Heart right ventricle (tissue), 16 donors: ENCODE results near the gene RAI1. TPM values are rescaled to one million over a fixed set of nuclear protein-coding genes. Genes with fewer than 3 reads are reported as not detected.

ENCODE experiments used
- ATAC-seq, 8 donors: fragments of 200-7000 bp; cut with Tn5 transposase; one replicate each; pipeline ENCODE4 v1.9.1; 2020; ENCODE audit warnings: mild to moderate bottlenecking in 8 of 8, moderate library complexity in 8 of 8, moderate number of reproducible peaks in 1 of 8
- DNase-seq, 2 donors: peaks; one replicate each; pipeline ENCODE4 v3.0.0-alpha.2; 2020
- H3K27ac ChIP-seq, 10 donors: fragments of 200-600 bp; sonication (generic) in 2 of 10; one replicate each; pipeline versions ENCODE4 v1.5.0 to v1.8.0; 2020 to 2022; ENCODE audit warnings: mild to moderate bottlenecking in 3 of 10
- H3K27me3 ChIP-seq, 7 donors: fragments of 200-600 bp; one replicate each; pipeline ENCODE4 v1.8.0; 2021 to 2022; ENCODE audit warnings: mild to moderate bottlenecking in 2 of 7
- H3K36me3 ChIP-seq, 9 donors: fragments of 200-600 bp; sonication (generic) in 1 of 9; one replicate each; pipeline versions ENCODE4 v1.5.0 to v1.8.0; 2020 to 2022; ENCODE audit warnings: mild to moderate bottlenecking in 2 of 9
- H3K4me1 ChIP-seq, 9 donors: fragments of 200-600 bp; sonication (generic) in 1 of 9; one replicate each; pipeline versions ENCODE4 v1.5.0 to v1.8.0; 2020 to 2022; ENCODE audit warnings: mild to moderate bottlenecking in 4 of 9
- H3K4me3 ChIP-seq, 10 donors: fragments of 200-600 bp; sonication (generic) in 2 of 10; one replicate each; pipeline versions ENCODE4 v1.5.0 to v1.8.0; 2020 to 2022; ENCODE audit warnings: mild to moderate bottlenecking in 7 of 10, moderate library complexity in 2 of 10
- H3K9me3 ChIP-seq, 11 donors: fragments of 200-600 bp in 10 of 11; sonication (generic) in 2 of 11; one replicate each; pipeline versions ENCODE4 v1.5.0 to v1.8.0; 2013 to 2022; ENCODE audit warnings: mild to moderate bottlenecking in 2 of 11, control low read depth in 1 of 11, moderate library complexity in 1 of 11
- CTCF ChIP-seq, 9 donors: fragments of 200-600 bp; sonication (generic) in 2 of 9; IDR thresholded peaks; one replicate each; pipeline versions ENCODE4 v1.5.0 to v1.8.0; 2021 to 2022; ENCODE audit warnings: antibody characterized with exemption in 9 of 9, mild to moderate bottlenecking in 5 of 9, moderate library complexity in 1 of 9
- WGBS, 2 donors: extraction: QIAGEN DNeasy Blood & Tissue Kit; methylation state at CpG; one replicate each; pipeline ENCODE4 v1.1.7; 2013; ENCODE audit warnings: inconsistent platforms in 1 of 2; 5-methylcytosine and 5-hydroxymethylcytosine counted together
- intact Hi-C, 10 donors: fragments of 100-400 bp; cut with DNase I; formaldehyde crosslinking; loops; one replicate each; pipeline versions ENCODE4 v1.11.1 to v1.14.2; 2022
- polyA plus RNA-seq, 2 donors: library from polyadenylated mRNA; stranded (reverse); fragments of 200-250 nt; gene quantifications; one replicate each; pipeline ENCODE4 v1.2.3, GENCODE V29; 2013
- total RNA-seq, 10 donors: library from RNA; stranded (reverse); fragmentation: NEBNext Ultra II Directional in 3 of 10; extraction: Animal tissue kit (Norgen Biotek cat#: 25700) in 3 of 10; gene quantifications; one replicate each; pipeline versions ENCODE4 v1.2.1 to v1.2.4, GENCODE V29; 2021 to 2023
- donor health status: Arrhythmogenic right ventricular cardiomyopathy.
- donor health status: ischemic (EF 13 %, LVEDD 7.1; RV severe dilation, severe dysfunction).
- donor health status: healthy with polysubstance abuse.
- donor health status: DM: no; HTN: yes; CAD: no.
- donor health status: DM: no; HTN: no; CAD: no.
- donor health status: ischemic (EF 25% LVEDD 6.9; RV normal size, moderate dysfunction).
- donor health status: ischemic (EF 25% LVEDD 5.7; RV mildly dilated, moderate dysfunction).
- donor health status: healthy.
- donor health status: DM: yes; HTN: yes; CAD: no.
- donor health status: Ischemic cardiomyopathy.
- donor health status: ischemic (EF 35%, LVEDD 5.7; RV mildly dilated, moderate dysfunction).
- donor health status: nonischemic (EF 11% LVEDD 7.7; RV severe dilation, severe dysfunction).
- donor health status: DM: yes; HTN: yes; CAD: no.
- donor health status: PGD.
- donor health status: ischemic (EF 29% LVEDD 5.4; RV normal size, mild dysfunction).
- donor health status: nonischemic (EF 23%, LVEDD 6.1; RV moderate dilation, normal function).

The RAI1 gene
- total and polyA plus RNA-seq, 12 donors = 13.8 to 32.0 (median 19.8) TPM

- ATAC-seq (no peak), DNase-seq (no peak)
- Histone ChIP-seq H3K27me3 (no peaks in the 10 kb centered on the region), H3K4me1 (peaks cover 14 to 91% (median 47%) of the 10 kb centered on the region in 9 donors), H3K4me3 (no peak overlapping the region), H3K36me3 (peaks cover 0 to 79% (median 9%) of the 10 kb centered on the region in 9 donors), H3K9me3 (no peaks in the 10 kb centered on the region), H3K27ac (peak overlapping the region in 5 of 10 donors; percentile 67 to 89 (median 79))
- WGBS, 2 donors = 78 to 91% methylated on average over 16 of the region's 16 CpGs
- intact Hi-C loops = loop anchor here (2.0 to 10.0 kb wide), 7 partner anchors 43 to 221 kb away; partner anchors contain the start of genes ATPAF2 (in 5 of the 10), GID4 (in 5 of the 10) and RAI1 (in 2 of the 10)
- no peak for TF ChIP-seq CTCF (IDR thresholded peaks at IDR 0.05)
These were observed 132.5 kb downstream of the RAI1 start for GRCh38 chr17:17813725-17814095.

- no peak for TF ChIP-seq CTCF (IDR thresholded peaks at IDR 0.05)
- Histone ChIP-seq H3K27me3 (no peaks in the 10 kb centered on the region), H3K27ac (peak overlapping the region; percentile 22 to 89 (median 73)), H3K36me3 (peaks cover 0 to 86% (median 16%) of the 10 kb centered on the region in 9 donors), H3K9me3 (no peaks in the 10 kb centered on the region), H3K4me1 (peaks cover 14 to 93% (median 49%) of the 10 kb centered on the region in 9 donors), H3K4me3 (peak overlapping the region in 1 of 10 donors; percentile 9)
- ATAC-seq (peak in 1 of 8 donors; percentile 4), DNase-seq (no peak)
- intact Hi-C loops = loop anchor here (2.0 to 10.0 kb wide), 7 partner anchors 42 to 220 kb away; partner anchors contain the start of genes ATPAF2 (in 5 of the 10), GID4 (in 5 of the 10) and RAI1 (in 2 of the 10)
- 65 to 71% methylated on average over 20 of the region's 20 CpGs for WGBS, 2 donors
These were observed 133.2 kb downstream of the RAI1 start for GRCh38 chr17:17814162-17815061.

- ATAC-seq (peak; percentile 17 to 77 (median 71)), DNase-seq (peak; percentile 53 to 70)
- peak overlapping the region; percentile 22 to 89 (median 74) for H3K27ac ChIP-seq
- intact Hi-C loops = loop anchor here in 6 of 10 donors (2.0 to 10.0 kb wide), 4 partner anchors 42 to 220 kb away; partner anchors contain the start of genes ATPAF2 (in 5 of the 6) and GID4 (in 5 of the 6)
- H3K27me3 ChIP-seq = no peaks in the 10 kb centered on the region
- no peak for TF ChIP-seq CTCF (IDR thresholded peaks at IDR 0.05)
- H3K9me3 ChIP-seq = no peaks in the 10 kb centered on the region
- peaks cover 14 to 93% (median 55%) of the 10 kb centered on the region in 9 donors for H3K4me1 ChIP-seq
- H3K36me3 ChIP-seq = peaks cover 0 to 92% (median 17%) of the 10 kb centered on the region in 9 donors
- WGBS, 2 donors = 51 to 58% methylated on average over 8 of the region's 8 CpGs
- H3K4me3 ChIP-seq = peak overlapping the region in 1 of 10 donors; percentile 9
These were observed 133.8 kb downstream of the RAI1 start for GRCh38 chr17:17815062-17815406.

GRCh38 chr17:17815436-17816200 is 134.4 kb downstream of the RAI1 start:
- Histone ChIP-seq H3K36me3 (peaks cover 0 to 91% (median 17%) of the 10 kb centered on the region in 9 donors), H3K27me3 (no peaks in the 10 kb centered on the region), H3K4me1 (peaks cover 14 to 90% (median 57%) of the 10 kb centered on the region in 9 donors), H3K9me3 (no peaks in the 10 kb centered on the region), H3K4me3 (no peak overlapping the region), H3K27ac (peak overlapping the region in 9 of 10 donors; percentile 60 to 89 (median 79))
- 60 to 63% methylated on average over 17 of the region's 17 CpGs for WGBS, 2 donors
- no peak for TF ChIP-seq CTCF (IDR thresholded peaks at IDR 0.05)
- peak in 4 of 8 donors; percentile 2 to 13 (median 8) for ATAC-seq
- intact Hi-C loops = loop anchor here in 6 of 10 donors (2.0 to 10.0 kb wide), 4 partner anchors 41 to 219 kb away; partner anchors contain the start of genes ATPAF2 (in 5 of the 6) and GID4 (in 5 of the 6)
- DNase-seq = no peak
